ENCODE results near the gene AQP12A.
"Not testable (repeated sequence)": the region's sequence is repeated elsewhere in the genome, so short reads cannot be mapped to it uniquely, and the experiment has no call there.

Gene AQP12A

GRCh38 chr2:240663546-240664190 is 28.0 kb upstream of the AQP12A start:
- TF ChIP-seq CTCF (conservative IDR thresholded peaks at IDR 0.05; ENCODE audit: low read depth, low read length) = peak; percentile 22
- no peak for DNase-seq (ENCODE audit: low read depth)
- no peak overlapping the region for H3K4me3 ChIP-seq (ENCODE audit: low read length)

GRCh38 chr2:240664622-240665021 is 27.0 kb upstream of the AQP12A start:
- TF ChIP-seq CTCF (conservative IDR thresholded peaks at IDR 0.05; ENCODE audit: low read depth, low read length) = no peak
- no peak for DNase-seq (ENCODE audit: low read depth)
- no peak overlapping the region for H3K4me3 ChIP-seq (ENCODE audit: low read length)

- no peak for DNase-seq (ENCODE audit: low read depth)
- no peak for TF ChIP-seq CTCF (conservative IDR thresholded peaks at IDR 0.05; ENCODE audit: low read depth, low read length)
- no peak overlapping the region for H3K4me3 ChIP-seq (ENCODE audit: low read length)
Observed at GRCh38 chr2:240670402-240670801, 21.3 kb upstream of the AQP12A start.

GRCh38 chr2:240670950-240671349 is 20.7 kb upstream of the AQP12A start:
- no peak overlapping the region for H3K4me3 ChIP-seq (ENCODE audit: low read length)
- no peak for DNase-seq (ENCODE audit: low read depth)
- TF ChIP-seq CTCF (conservative IDR thresholded peaks at IDR 0.05; ENCODE audit: low read depth, low read length) = no peak

GRCh38 chr2:240672076-240672700 is 19.5 kb upstream of the AQP12A start:
- H3K4me3 ChIP-seq (ENCODE audit: low read length) = no peak overlapping the region
- DNase-seq (ENCODE audit: low read depth) = no peak
- TF ChIP-seq CTCF (conservative IDR thresholded peaks at IDR 0.05; ENCODE audit: low read depth, low read length) = no peak

- DNase-seq (ENCODE audit: low read depth) = no peak
- no peak for TF ChIP-seq CTCF (conservative IDR thresholded peaks at IDR 0.05; ENCODE audit: low read depth, low read length)
- H3K4me3 ChIP-seq (ENCODE audit: low read length) = no peak overlapping the region
Observed at GRCh38 chr2:240672701-240673190, 18.9 kb upstream of the AQP12A start.

GRCh38 chr2:240674461-240675184 is 17.0 kb upstream of the AQP12A start:
- H3K4me3 ChIP-seq (ENCODE audit: low read length); DNase-seq (ENCODE audit: low read depth): not testable (repeated sequence)

- not testable (repeated sequence) for H3K4me3 ChIP-seq (ENCODE audit: low read length); DNase-seq (ENCODE audit: low read depth)
Observed at GRCh38 chr2:240675345-240675744, 16.3 kb upstream of the AQP12A start.

GRCh38 chr2:240678043-240678442 is 13.6 kb upstream of the AQP12A start:
- H3K4me3 ChIP-seq (ENCODE audit: low read length); DNase-seq (ENCODE audit: low read depth): not testable (repeated sequence)

GRCh38 chr2:240678909-240679308 is 12.8 kb upstream of the AQP12A start:
- DNase-seq (ENCODE audit: low read depth); H3K4me3 ChIP-seq (ENCODE audit: low read length): not testable (repeated sequence)

- DNase-seq (ENCODE audit: low read depth); H3K4me3 ChIP-seq (ENCODE audit: low read length): not testable (repeated sequence)
Observed at GRCh38 chr2:240680185-240680584, 11.5 kb upstream of the AQP12A start.
